Hematopoietic multipotent progenitor cell (in vitro differentiated cells): Measurements from ENCODE around the gene DOC2B. TPM values are rescaled to one million over a fixed set of nuclear protein-coding genes. Genes with fewer than 3 reads are reported as not detected.
"Not testable (repeated sequence)": the region's sequence is repeated elsewhere in the genome, so short reads cannot be mapped to it uniquely, and the experiment has no call there.

Experiments used
- DNase-seq, 3 donors: peaks; one replicate each; pipeline ENCODE4 v3.0.0-alpha.2; 2011 to 2015; ENCODE audit warnings: low read depth in 2 of 3, low spot score in 2 of 3
- total RNA-seq: library from RNA; depleted of rRNA; stranded (reverse); fragments of >200 nt; gene quantifications from one replicate; pipeline ENCODE4 v1.2.3, GENCODE V29; 2012

Gene DOC2B
- total RNA-seq = 1.1 TPM

- peak in 2 of 3 donors; percentile 46 to 50 for DNase-seq
Measured at GRCh38 chr17:181245-182049, at the start of gene DOC2B. Gene DOC2B, minus strand, starts transcription at chr17:181650. Its CDS starts 171 bp downstream, at chr17:181479.

- no peak for DNase-seq
Measured at GRCh38 chr17:230395-230770, 48.9 kb upstream of the DOC2B start.

GRCh38 chr17:229709-230394 lies 48.4 kb upstream of the DOC2B start:
- DNase-seq = no peak

DNA sequence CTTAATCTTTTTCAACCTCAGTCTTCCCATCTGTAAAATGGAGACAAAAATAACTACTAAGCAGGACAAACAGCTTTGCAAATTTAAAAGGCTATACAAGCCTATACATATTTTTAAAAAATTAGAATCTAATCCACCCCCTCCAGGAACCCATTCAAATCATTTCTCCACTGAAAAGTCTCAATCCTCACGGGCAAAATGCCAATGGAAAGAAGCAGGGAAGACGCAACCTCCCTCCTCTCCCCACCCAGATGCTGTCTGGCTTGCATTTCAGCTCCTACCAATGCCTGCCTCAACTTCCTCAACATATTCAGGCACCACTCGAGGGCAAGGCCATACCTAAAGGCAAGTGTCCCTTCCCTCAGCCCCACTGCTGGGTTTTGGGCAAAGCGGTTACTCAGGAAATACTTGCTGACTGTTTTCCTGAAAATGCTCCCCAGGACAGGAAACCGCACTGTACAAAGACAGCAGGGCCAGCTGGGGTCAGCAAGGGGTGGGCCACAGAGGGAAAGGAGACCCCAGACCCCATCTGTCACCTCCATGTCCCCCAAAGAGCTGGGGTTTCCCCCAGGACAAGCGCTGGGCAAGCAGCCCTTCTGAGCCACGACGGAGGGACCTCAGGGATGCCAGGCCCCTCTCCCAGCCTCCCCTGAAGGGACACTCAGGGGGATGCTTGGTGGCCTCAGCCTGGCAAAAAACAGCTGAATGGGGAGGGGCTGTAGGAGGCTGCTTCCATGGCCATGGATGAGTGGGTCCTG lies 47.7 kb upstream of the DOC2B start:
- no peak for DNase-seq

GRCh38 chr17:227946-228615 lies 46.6 kb upstream of the DOC2B start:
- no peak for DNase-seq

- no peak for DNase-seq
Measured at GRCh38 chr17:227078-227945, 45.9 kb upstream of the DOC2B start.

GRCh38 chr17:226108-227077 lies 44.9 kb upstream of the DOC2B start:
- DNase-seq = no peak

DNA sequence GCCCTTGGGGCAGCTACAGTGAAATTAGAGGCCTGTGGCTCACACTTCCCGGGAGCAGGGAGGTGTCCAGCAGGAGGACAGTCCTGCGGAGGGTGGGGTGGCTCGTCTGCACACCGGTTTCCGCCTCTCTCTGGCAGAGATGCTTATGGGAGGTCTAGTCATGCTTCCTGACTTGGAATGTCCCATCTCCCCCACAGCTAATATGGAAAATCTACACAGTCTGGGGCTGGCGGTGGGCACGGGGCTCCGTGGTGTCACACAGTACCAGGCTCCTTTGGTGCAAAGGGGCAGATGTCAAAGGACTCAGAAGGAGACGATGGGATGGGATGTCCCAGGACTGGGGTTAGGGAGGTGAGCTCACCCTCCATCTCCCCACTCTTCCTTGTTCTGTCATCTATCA lies 44.1 kb upstream of the DOC2B start:
- no peak for DNase-seq

DNA sequence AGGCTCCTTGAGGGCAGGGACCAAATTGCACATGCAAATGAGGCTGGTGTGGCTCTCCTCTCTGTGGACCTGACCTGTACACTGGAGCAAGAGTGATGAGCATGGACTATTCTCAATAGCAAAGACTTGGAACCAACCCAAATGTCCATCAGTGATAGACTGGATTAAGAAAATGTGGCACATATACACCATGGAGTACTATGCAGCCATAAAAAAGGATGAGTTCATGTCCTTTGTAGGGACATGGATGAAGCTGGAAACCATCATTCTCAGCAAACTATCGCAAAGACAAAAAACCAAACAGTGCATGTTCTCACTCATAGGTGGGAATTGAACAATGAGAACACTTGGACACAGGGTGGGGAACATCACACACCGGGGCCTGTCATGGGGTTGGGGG lies 43.1 kb upstream of the DOC2B start:
- DNase-seq = not testable (repeated sequence)

- DNase-seq = no peak
Measured at GRCh38 chr17:223723-224471, 42.4 kb upstream of the DOC2B start.

DNA sequence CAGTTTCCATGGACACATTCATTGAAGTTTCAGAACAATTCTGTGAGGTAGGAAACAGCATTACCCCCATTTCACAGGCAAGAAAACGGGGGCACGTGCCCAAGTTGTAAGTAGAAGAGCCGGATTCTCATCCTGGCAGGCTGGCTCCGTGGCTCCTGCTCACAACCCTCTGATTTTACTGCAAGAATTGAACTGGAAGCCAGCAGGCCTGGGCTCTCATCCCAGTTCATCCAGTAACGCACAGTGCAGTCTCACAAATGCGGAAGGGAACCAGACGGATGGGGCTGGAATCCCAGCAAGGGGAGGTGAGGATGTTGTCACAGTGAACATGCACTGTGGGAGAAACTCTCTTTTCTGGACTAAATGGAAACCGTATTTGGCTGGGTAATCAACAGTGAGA lies 40.7 kb upstream of the DOC2B start:
- no peak for DNase-seq

GRCh38 chr17:219696-220095 lies 38.2 kb upstream of the DOC2B start:
- DNase-seq = no peak

DNA sequence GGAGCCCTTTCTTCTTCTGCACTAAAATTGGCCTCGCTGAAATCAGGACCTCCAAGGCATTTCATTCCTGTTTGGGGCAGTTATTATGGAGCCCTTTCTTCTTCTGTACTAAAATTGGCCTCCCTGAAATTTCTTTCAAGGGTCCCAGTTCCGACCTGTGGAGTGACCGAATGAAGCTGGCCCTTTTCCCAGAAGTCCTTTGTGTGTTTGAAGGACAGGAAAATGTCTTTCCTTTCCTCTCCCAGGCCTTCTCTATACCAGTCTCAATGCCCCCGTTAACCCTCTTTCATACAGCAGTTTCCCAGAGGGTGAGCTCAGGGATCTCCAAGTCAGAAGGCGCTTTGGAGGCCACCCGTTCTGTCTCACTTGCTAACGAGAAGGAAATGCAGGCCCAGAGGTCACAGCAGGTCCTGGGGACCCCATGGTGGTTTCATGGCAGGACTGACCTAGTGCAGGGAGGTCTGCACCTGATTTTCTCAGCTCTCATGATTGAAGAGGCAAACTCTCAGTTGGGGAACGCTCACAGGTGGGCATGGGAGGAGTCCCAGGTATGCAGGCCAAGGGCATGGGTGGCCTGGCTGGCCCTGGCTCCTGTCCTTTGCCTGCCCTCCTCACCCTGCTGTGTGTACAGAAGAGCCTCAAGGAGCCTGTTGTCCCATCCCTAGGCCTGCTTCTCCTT lies 37.1 kb upstream of the DOC2B start:
- no peak for DNase-seq

- no peak for DNase-seq
Measured at GRCh38 chr17:216625-217024, 35.2 kb upstream of the DOC2B start.

DNA sequence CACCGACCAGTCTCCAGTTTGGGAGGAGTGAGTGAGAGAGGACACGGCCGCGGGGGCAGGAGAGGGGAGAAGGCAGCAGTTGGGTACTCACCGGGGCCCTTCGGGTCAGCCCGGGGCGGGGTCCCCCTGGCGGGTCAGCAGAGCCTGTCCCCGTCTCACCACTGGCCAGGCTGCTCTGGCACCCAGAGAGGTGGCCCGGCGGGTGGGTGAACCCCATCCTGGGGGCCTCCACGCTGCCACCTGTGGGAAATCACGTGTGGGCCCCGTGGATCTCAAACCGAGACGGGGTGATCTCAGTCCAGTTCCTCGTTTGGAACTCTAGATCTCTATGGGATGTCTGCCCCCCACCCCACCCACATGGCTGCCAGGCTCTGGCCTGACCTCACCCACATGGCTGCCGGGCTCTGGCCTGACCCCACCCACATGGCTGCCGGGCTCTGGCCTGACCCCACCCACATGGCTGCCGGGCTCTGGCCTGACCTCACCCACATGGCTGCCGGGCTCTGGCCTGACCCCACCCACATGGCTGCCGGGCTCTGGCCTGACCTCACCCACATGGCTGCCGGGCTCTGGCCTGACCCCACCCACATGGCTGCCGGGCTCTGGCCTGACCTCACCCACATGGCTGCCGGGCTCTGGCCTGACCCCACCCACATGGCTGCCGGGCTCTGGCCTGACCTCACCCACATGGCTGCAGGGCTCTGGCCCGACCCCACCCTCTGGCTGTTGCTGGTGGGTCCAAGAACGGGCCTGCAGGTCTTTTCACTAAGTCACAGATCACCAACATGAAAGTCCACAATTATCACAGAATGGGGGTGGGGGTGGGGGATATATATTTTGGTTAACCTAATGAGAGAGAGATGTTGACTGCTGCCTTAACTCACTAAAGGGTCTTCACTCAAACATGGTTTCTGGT lies 34.4 kb upstream of the DOC2B start:
- not testable (repeated sequence) for DNase-seq

- no peak for DNase-seq
Measured at GRCh38 chr17:214881-215331, 33.5 kb upstream of the DOC2B start.
